Measurements from ENCODE around the gene MYRFL.

- TF ChIP-seq POLR2AphosphoS5 (IDR thresholded peaks at IDR 0.05), result peak; percentile 45 to 51 (median 46)
- TF ChIP-seq POLR2A (IDR thresholded peaks at IDR 0.05), result peak; percentile 9
Observed at GRCh38 chr12:69987579-69988091, 162.6 kb downstream of the MYRFL start.
